ENCODE data around the gene ITM2C.

- TF ChIP-seq EZH2 (IDR thresholded peaks at IDR 0.05; ENCODE audit: low read length) (no peak), CTCF (optimal IDR thresholded peaks at IDR 0.05 in 1 of 3, IDR thresholded peaks at IDR 0.05 in 1 of 3, conservative IDR thresholded peaks at IDR 0.05 in 1 of 3; ENCODE audit: extremely low read depth in 1 of 3, insufficient read depth in 2 of 3, low read length in 3 of 3) (no peak)
Observed at GRCh38 chr2:230864122-230864604, 579 bp upstream of the ITM2C start.
